SJSA1 (cell line): Measurements from ENCODE around the gene CD99L2. TPM values are rescaled to one million over a fixed set of nuclear protein-coding genes. Genes with fewer than 3 reads are reported as not detected.

ENCODE experiments used
- DNase-seq, 2 experiments: peaks; one replicate each; pipeline ENCODE4 v3.0.0-alpha.2; 2015 to 2020; ENCODE audit warnings: low spot score in 2 of 2, low read depth in 1 of 2
- H3K27ac ChIP-seq: fragments of 250-450 bp; sonication (Bioruptor Pico); 2 replicates; pipeline ENCODE4 v1.5.1; 2020; ENCODE audit warnings: mild to moderate bottlenecking, moderate library complexity
- H3K27me3 ChIP-seq: fragments of 250-450 bp; sonication (Bioruptor Pico); replicated peaks from 2 replicates; pipeline ENCODE4 v1.5.1; 2020; ENCODE audit warnings: mild to moderate bottlenecking, moderate library complexity
- H3K36me3 ChIP-seq: fragments of 250-450 bp; sonication (Bioruptor Pico); 2 replicates; pipeline ENCODE4 v1.5.1; 2020; ENCODE audit warnings: mild to moderate bottlenecking
- H3K4me1 ChIP-seq: fragments of 250-450 bp; sonication (Bioruptor Pico); replicated peaks from 2 replicates; pipeline ENCODE4 v1.6.1; 2021; ENCODE audit warnings: mild to moderate bottlenecking
- H3K4me3 ChIP-seq: fragments of 250-450 bp; sonication (Bioruptor Pico); 2 replicates; pipeline ENCODE4 v1.5.1; 2020; ENCODE audit warnings: mild to moderate bottlenecking
- H3K9me3 ChIP-seq: fragments of 250-450 bp; sonication (Bioruptor Pico); replicated peaks from 2 replicates; pipeline ENCODE4 v1.5.1; 2020; ENCODE audit warnings: mild to moderate bottlenecking
- total RNA-seq: library from RNA; depleted of rRNA; stranded (reverse); fragments of >200 nt; shearing (Covaris generic); gene quantifications from 2 replicates; pipeline ENCODE4 v1.2.3, GENCODE V29; 2014; rRNA removed

CD99L2 gene, protein sequence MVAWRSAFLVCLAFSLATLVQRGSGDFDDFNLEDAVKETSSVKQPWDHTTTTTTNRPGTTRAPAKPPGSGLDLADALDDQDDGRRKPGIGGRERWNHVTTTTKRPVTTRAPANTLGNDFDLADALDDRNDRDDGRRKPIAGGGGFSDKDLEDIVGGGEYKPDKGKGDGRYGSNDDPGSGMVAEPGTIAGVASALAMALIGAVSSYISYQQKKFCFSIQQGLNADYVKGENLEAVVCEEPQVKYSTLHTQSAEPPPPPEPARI
- 21.1 and 25.8 TPM in 2 replicates for total RNA-seq

DNA sequence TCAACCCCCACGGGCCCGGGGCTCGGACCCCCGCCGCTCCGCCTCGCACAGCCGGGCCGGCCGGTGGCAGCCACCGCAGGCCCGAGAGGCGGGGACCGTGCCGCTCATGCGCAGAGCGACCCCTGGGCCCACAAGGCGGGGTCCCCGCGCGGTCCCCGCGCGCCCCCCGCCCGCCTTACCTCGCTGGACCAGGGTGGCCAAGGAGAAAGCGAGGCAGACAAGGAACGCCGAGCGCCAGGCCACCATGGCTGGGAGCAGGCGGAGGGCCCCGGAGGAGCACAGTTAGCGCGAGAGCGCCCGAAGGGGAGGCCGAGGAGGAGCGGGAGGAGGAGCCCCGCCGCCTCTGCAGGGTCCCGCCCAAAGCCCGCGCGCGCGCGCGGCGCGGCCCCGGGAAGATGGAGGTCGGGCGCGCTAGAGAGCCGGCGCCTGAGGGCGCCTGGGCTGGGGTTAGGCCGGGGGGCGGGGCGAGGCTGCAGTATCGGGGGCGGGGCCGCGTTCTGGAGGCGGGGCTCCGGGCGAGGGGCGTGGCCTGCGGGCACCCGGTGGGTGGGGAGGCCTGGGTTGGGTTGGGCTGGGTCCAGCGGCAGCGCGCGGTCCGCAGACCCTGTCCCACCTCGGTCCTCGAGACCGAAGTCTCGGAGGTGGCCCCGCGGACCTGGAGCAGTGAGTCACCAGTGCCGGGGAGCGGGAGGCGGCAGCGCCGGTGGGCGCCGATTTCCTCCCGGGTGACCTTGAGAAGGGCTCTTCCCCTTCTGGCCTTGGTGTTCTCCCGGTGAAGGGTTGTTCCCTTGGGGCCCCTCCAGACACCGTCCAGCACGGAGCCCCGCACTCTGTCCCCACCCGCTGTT lies at the start of gene CD99L2:
TSS of gene CD99L2 (minus strand) at position 326 of the 848 bp plus-strand sequence. CDS start at position 246, 80 bp downstream.
- Histone ChIP-seq H3K36me3 (no peaks in the 10 kb centered on the region), H3K4me1 (no peaks in the 10 kb centered on the region), H3K9me3 (no peaks in the 10 kb centered on the region), H3K27ac (peak within 1 kb of the TSS; percentile 76), H3K27me3 (no peaks in the 10 kb centered on the region), H3K4me3 (peak within 1 kb of the TSS; percentile 90)
- DNase-seq, result peak; percentile 85 to 87

DNA sequence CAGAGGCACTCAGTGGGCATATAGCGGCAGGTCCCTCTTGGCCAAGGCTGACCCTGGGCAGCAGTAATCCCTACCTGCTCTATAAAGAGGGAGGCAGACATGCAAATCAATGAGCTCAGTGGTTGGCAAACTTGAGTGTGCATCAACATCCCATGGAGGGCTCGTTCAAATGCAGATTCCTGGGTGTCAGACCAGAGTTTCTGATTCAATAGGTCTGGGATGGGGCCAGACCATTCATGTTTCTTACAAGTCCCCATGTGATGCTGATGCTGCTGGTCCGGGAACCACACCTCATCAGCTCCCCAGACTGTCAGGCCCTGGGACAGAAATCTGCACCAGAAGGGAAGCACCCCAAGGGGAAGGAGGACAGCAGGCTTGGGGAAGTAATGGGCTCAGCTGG lies 45.8 kb upstream of the CD99L2 start:
- Histone ChIP-seq H3K36me3 (no peaks in the 10 kb centered on the region), H3K4me1 (no peaks in the 10 kb centered on the region), H3K27ac (no peak overlapping the region), H3K4me3 (no peak overlapping the region), H3K27me3 (no peaks in the 10 kb centered on the region), H3K9me3 (no peaks in the 10 kb centered on the region)
- DNase-seq, result no peak

DNA sequence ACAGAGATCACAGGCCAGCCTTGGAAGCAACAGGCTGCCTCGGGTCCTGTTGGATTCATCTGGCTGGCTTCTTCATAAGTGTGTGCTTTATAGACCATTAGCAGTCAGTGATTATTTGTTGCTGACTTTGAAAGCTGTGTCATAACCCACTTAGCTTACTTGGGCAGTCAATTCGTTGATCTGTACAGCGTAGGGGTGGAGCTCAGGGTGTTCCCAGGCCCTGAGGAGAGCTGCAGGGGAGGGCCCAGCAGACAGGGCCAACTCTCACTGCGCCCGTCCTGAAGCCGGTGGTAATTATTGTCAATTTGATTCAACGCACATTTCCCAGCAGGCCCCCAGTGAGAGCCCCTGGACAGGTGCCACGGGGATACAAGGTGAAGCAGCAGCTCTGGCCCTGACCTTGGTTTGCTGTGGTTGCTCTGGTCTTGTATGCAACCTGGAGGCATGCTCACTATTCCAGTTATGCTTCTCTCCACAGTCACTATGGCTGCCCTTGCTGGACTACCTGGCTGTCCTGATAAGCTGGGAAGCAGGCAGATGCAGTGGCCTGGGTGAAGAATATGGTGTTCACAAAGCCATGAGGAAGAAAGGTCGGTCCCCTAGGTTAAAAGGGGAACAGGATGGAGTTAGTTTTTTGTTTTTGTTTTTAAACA lies 44.6 kb upstream of the CD99L2 start:
- no peaks in the 10 kb centered on the region for H3K4me1 ChIP-seq
- H3K27ac ChIP-seq, result no peak overlapping the region
- no peaks in the 10 kb centered on the region for H3K36me3 ChIP-seq
- no peak for DNase-seq
- H3K27me3 ChIP-seq, result no peaks in the 10 kb centered on the region
- no peaks in the 10 kb centered on the region for H3K9me3 ChIP-seq
- H3K4me3 ChIP-seq, result no peak overlapping the region

DNA sequence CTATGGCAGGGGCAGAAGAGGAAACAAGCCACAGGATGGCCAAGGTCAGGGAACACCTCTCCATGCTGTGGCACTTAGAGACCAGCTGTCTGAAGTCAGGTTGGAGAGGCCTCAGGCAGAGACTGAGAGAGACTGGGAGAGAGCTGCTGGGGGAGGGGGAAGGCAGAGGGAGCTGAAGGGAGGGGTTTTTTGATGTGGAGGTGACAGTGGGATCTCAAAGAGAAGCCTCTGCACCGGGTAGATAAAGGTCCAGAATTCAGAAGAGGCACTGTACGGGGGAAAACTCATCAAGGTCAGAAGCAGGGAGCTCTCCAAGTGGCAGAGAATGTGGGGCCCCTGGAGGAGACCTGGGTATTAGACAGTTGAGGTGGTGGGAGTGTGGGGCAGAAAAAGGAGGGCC lies 43.1 kb upstream of the CD99L2 start:
- Histone ChIP-seq H3K4me3 (no peak overlapping the region), H3K27me3 (no peaks in the 10 kb centered on the region), H3K9me3 (no peaks in the 10 kb centered on the region), H3K4me1 (no peaks in the 10 kb centered on the region), H3K36me3 (no peaks in the 10 kb centered on the region), H3K27ac (no peak overlapping the region)
- no peak for DNase-seq

DNA sequence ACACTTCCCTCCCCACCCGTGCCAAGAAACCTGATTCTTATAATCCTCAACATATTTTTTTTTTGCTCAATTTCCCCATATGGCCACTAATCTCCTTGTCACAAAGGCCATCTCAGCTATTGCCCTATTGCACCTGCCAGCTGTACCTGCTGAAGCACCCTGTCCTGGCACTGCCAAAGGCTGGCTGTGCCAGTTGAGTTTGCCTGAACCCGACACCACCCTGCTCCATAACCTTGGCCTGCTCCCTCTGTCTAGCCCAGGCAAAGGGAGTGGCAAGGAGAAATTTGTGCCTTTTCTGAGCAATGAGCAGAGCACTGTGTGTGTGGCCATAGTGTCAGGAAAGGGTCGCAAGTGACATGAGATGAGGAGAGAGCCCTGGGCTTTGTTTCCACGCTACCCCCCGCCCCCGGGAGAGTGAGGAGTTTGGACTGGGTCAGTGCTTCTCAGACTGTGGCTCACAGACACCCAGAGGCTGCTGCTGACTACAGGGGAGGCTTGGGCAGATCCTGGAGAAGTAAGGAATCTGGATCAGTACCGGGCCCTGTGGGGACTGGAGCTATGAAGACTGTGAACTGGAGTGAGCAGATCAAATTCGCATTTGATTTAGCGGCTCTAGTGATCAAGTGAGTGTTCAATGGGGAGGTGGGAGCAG lies 42.5 kb upstream of the CD99L2 start:
- Histone ChIP-seq H3K9me3 (no peaks in the 10 kb centered on the region), H3K4me1 (no peaks in the 10 kb centered on the region), H3K27me3 (no peaks in the 10 kb centered on the region), H3K36me3 (no peaks in the 10 kb centered on the region), H3K4me3 (no peak overlapping the region), H3K27ac (no peak overlapping the region)
- no peak for DNase-seq

DNA sequence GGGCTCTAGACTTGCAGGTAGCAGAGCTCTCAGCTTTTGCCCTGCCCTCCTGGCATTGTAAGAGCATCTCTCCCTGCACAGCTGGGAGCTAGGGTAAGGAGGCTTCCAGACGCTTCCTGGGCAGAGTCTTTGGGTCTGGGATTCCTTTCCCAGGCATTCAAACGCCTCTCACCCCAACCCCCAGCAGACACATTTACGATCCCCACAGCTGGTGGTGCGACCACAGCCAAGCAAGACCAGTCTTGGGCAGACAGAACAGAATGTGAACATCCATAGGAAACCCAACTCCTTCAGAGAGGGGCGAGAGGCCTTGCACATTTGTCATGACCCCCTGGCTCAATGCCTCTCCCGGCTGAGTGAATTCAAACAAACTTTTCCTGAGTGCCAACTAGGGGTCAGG lies 38.1 kb upstream of the CD99L2 start:
- H3K4me1 ChIP-seq, result no peaks in the 10 kb centered on the region
- no peaks in the 10 kb centered on the region for H3K9me3 ChIP-seq
- H3K27me3 ChIP-seq, result no peaks in the 10 kb centered on the region
- no peak overlapping the region for H3K4me3 ChIP-seq
- H3K36me3 ChIP-seq, result no peaks in the 10 kb centered on the region
- no peak for DNase-seq
- no peak overlapping the region for H3K27ac ChIP-seq

DNA sequence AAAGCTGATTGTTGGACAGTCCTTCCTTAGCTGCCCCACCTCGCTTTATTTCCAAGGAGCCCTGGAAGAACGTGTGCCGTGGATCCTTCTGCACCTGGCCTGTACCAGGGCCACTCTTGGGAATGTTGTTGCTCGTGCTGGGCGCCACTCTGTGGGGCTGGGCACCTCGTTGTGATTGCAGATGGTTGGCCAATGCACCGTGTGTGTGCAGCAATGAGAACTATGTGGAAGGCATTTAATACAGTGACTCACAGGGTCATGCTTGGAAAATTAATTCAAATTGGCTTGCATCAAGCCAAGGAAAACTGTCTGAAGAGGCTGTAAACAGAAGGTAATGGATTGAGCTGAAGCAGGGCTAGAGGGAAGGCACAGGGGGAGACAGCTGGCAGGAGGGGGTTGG lies 37.0 kb upstream of the CD99L2 start:
- H3K9me3 ChIP-seq, result no peaks in the 10 kb centered on the region
- no peak overlapping the region for H3K27ac ChIP-seq
- no peak for DNase-seq
- no peaks in the 10 kb centered on the region for H3K27me3 ChIP-seq
- H3K36me3 ChIP-seq, result no peaks in the 10 kb centered on the region
- no peak overlapping the region for H3K4me3 ChIP-seq
- H3K4me1 ChIP-seq, result no peaks in the 10 kb centered on the region

DNA sequence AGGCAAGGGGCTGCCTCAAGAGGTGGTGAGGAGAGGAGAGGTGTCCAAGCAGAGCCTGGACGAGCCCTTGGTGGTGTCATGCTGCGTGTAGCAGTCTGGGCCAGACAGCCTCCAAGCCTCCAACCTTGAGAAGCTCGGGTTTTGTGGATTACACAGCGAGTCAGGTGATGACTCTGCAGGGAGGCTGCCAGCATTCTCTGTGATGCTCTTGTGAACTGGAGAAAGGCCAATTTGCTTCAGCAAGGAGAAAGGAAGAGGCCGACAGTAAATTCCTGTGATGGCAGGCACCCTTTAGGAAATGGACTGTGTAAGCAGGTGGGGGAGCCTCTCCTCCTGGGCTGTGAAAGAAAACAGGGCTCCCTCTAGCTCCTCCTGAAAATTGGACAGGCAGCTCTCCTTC lies 36.0 kb upstream of the CD99L2 start:
- Histone ChIP-seq H3K4me3 (no peak overlapping the region), H3K36me3 (no peaks in the 10 kb centered on the region), H3K27me3 (no peaks in the 10 kb centered on the region), H3K9me3 (no peaks in the 10 kb centered on the region), H3K4me1 (no peaks in the 10 kb centered on the region), H3K27ac (no peak overlapping the region)
- DNase-seq, result no peak

DNA sequence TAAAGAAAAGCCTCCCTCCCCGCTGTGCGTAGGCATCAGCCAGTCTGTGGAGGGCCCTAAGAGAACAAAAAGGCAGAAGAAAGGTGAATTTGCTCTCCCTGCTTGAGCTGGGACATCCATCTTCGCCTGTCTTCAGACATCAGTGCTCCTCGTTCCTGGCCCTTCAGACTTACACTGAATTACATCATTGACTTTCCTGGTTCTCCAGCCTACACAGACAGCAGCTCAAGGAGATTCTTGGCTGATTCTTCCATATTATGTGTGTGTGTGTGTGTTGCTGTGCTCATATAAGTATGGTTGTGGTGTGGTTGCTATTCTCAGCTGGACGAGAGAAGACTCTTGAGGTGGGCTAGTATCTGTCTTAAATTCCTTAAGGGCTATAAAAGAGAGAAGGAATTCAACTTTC lies 35.5 kb upstream of the CD99L2 start:
- H3K36me3 ChIP-seq, result no peaks in the 10 kb centered on the region
- H3K27ac ChIP-seq, result no peak overlapping the region
- no peaks in the 10 kb centered on the region for H3K27me3 ChIP-seq
- H3K4me1 ChIP-seq, result no peaks in the 10 kb centered on the region
- H3K4me3 ChIP-seq, result no peak overlapping the region
- no peaks in the 10 kb centered on the region for H3K9me3 ChIP-seq
- no peak for DNase-seq

DNA sequence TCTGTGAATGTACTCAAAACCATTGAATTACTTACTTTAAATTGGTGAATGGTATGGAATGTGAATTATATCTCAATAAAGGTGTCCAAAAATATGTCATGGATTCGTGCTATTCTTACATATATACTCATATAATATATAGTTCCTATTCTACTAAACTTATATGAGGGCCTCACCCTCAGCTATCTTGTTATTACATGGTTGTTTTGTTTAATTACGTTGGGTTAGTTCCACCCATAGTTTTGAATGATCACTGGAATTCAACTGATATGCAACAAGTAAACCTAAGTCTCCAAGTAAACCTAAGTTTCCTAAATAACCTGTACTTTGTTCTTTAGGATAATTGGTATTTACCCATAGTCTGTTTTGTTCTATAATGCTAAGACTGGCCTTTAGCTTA lies 30.6 kb upstream of the CD99L2 start:
- no peak overlapping the region for H3K27ac ChIP-seq
- H3K4me3 ChIP-seq, result no peak overlapping the region
- H3K27me3 ChIP-seq, result no peaks in the 10 kb centered on the region
- no peaks in the 10 kb centered on the region for H3K4me1 ChIP-seq
- H3K9me3 ChIP-seq, result no peaks in the 10 kb centered on the region
- DNase-seq, result no peak
- no peaks in the 10 kb centered on the region for H3K36me3 ChIP-seq

DNA sequence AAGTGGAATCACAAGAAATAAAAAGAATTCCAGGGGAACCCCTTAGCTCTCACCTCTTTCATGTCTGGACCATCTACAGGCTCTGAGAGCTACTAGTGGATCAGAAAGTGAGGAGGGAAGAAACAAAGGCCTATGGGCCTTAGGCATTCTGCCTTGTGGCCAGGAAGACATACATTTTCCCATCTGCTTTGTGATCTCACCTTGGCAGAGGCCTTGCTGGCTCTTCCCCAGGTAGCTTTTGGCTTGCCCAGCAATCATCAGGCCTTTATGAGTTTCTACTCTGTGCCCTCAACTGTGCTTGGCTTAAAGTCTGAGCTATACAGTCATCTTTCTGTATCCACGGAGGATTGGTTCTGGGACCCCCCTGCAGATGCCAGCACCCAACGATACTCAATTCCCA lies 28.3 kb upstream of the CD99L2 start:
- no peaks in the 10 kb centered on the region for H3K36me3 ChIP-seq
- no peak overlapping the region for H3K27ac ChIP-seq
- no peak overlapping the region for H3K4me3 ChIP-seq
- no peaks in the 10 kb centered on the region for H3K4me1 ChIP-seq
- DNase-seq, result no peak
- no peaks in the 10 kb centered on the region for H3K27me3 ChIP-seq
- H3K9me3 ChIP-seq, result no peaks in the 10 kb centered on the region

DNA sequence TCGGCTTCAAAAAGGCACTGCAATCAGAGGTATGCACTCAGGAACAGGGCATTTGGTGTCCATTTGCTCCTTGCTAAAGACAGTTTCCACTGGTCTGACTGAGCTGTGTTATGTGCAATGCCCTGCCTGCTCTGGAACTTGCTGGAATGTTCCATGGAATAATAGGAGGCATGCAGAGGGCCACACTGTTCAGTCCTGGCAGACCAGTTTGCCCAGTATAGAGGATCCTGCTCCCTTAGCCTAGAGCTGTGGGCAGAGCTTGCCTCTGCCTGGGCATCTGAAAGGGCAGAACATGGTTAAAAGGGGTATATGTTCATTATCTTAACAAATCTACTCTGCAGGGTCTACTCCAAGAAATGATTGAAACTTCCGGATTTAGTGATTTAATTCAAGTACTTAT lies 27.8 kb upstream of the CD99L2 start:
- DNase-seq, result no peak
- H3K4me1 ChIP-seq, result no peaks in the 10 kb centered on the region
- H3K36me3 ChIP-seq, result no peaks in the 10 kb centered on the region
- H3K27me3 ChIP-seq, result no peaks in the 10 kb centered on the region
- no peaks in the 10 kb centered on the region for H3K9me3 ChIP-seq
- H3K4me3 ChIP-seq, result no peak overlapping the region
- H3K27ac ChIP-seq, result no peak overlapping the region

DNA sequence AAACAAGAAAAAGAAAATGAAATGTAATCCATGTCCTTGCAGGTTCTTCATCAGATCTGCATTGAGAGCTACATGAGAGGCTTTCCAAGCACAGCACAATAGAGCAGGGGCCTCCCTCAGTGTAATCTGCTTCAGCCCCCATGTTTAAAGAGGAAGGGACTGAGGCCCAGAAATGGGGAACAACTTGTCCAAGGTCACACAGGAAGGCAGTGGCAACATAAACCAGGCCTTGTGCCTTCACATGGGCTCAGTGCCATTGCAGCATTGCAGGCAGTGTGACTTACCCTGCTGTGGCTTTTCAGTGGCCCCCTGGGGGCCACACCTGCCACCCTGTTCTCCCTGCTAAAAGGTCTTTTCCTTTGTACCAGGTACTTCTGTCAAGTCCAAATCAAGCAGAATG lies 20.9 kb upstream of the CD99L2 start:
- Histone ChIP-seq H3K36me3 (no peaks in the 10 kb centered on the region), H3K27ac (no peak overlapping the region), H3K27me3 (no peaks in the 10 kb centered on the region), H3K4me1 (no peaks in the 10 kb centered on the region), H3K4me3 (no peak overlapping the region), H3K9me3 (no peaks in the 10 kb centered on the region)
- no peak for DNase-seq

DNA sequence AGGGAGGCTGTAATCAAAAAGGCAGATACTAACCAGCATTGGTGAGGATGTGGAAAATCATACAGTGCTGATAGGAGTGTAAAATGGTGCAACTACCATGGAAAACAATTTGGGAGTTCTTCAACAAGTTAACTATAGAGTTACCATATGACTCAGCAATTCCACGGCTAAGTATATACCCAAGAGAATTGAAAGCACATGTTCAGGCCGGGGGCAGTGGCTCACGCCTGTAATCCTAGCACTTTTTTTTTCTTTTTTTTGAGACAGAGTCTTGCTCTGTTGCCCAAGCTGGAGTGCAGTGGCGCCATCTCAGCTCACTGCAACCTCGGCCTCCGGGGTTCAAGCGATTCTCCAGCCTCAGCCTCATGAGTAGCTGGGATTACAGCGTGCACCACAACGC lies 15.0 kb upstream of the CD99L2 start:
- H3K4me1 ChIP-seq, result no peaks in the 10 kb centered on the region
- H3K9me3 ChIP-seq, result no peaks in the 10 kb centered on the region
- H3K27ac ChIP-seq, result no peak overlapping the region
- no peak overlapping the region for H3K4me3 ChIP-seq
- DNase-seq, result peak in 1 of 2 experiments; percentile 3
- H3K27me3 ChIP-seq, result no peaks in the 10 kb centered on the region
- no peaks in the 10 kb centered on the region for H3K36me3 ChIP-seq
